ENCODE results near the gene SLC6A8. TPM values are rescaled to one million over a fixed set of nuclear protein-coding genes. Genes with fewer than 3 reads are reported as not detected.

The SLC6A8 gene
- total RNA-seq, 1 donor from 2014 or later: 125 TPM

DNA sequence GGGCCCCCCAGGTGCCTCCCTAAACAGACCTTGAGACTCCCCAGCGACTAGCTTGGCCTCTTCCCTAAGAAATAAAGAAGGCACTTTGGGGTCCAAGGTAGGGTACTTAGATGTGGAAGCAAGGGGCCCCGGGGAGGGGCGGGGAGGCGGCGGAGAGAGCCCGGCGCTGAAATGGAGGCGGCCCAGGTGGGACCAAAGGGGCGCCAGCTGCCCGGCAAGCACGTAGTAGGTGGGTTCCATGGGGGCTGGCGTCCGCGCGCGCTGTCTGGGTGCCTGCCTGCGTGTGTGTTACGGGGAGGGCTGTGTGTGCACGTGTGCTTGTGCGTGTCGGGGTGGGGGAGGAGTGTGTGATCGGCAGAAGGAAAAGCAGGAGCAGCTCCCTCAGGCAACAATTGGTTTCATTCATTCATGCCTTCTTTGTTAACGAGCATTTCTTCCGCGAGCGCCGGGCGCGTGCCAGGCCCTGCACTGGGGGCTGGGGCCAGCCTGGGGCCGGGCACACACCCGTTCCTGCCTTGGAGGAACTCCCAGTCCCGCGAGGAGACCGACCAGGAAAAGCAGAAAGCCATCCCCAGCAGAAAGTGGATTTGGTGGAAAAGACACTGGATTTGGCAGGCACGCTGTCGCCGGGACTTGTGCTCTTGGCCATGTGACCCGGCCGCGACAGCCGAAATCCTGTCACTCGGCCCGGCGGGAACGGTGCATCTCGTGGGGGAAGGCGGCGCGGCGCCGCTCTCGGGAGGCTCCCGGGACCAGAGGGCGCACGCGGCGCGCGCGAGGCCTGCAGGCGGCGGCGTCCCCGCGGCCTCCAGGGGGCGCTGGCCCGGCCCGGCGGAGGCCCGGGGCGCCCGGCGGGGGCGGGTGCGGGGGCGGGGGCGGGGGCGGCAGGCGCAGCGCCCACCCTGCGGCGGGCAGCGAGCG lies 44.0 kb upstream of the SLC6A8 start:
- no peak for DNase-seq (ENCODE audit: low read depth, low spot score)
- no peak overlapping the region for H3K4me3 Mint-ChIP-seq
- H3K27ac Mint-ChIP-seq (ENCODE audit: unreplicated experiment): no peak overlapping the region
- H3K27me3 Mint-ChIP-seq (ENCODE audit: low read depth): peaks cover 57% of the 10 kb centered on the region
- no peaks in the 10 kb centered on the region for H3K36me3 Mint-ChIP-seq (ENCODE audit: low read depth)
- no peaks in the 10 kb centered on the region for H3K9me3 Mint-ChIP-seq
- TF ChIP-seq, protein P1, sequence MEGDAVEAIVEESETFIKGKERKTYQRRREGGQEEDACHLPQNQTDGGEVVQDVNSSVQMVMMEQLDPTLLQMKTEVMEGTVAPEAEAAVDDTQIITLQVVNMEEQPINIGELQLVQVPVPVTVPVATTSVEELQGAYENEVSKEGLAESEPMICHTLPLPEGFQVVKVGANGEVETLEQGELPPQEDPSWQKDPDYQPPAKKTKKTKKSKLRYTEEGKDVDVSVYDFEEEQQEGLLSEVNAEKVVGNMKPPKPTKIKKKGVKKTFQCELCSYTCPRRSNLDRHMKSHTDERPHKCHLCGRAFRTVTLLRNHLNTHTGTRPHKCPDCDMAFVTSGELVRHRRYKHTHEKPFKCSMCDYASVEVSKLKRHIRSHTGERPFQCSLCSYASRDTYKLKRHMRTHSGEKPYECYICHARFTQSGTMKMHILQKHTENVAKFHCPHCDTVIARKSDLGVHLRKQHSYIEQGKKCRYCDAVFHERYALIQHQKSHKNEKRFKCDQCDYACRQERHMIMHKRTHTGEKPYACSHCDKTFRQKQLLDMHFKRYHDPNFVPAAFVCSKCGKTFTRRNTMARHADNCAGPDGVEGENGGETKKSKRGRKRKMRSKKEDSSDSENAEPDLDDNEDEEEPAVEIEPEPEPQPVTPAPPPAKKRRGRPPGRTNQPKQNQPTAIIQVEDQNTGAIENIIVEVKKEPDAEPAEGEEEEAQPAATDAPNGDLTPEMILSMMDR (conservative IDR thresholded peaks at IDR 0.05): peak; percentile 43
- peaks cover 5% of the 10 kb centered on the region for H3K4me1 Mint-ChIP-seq

DNA sequence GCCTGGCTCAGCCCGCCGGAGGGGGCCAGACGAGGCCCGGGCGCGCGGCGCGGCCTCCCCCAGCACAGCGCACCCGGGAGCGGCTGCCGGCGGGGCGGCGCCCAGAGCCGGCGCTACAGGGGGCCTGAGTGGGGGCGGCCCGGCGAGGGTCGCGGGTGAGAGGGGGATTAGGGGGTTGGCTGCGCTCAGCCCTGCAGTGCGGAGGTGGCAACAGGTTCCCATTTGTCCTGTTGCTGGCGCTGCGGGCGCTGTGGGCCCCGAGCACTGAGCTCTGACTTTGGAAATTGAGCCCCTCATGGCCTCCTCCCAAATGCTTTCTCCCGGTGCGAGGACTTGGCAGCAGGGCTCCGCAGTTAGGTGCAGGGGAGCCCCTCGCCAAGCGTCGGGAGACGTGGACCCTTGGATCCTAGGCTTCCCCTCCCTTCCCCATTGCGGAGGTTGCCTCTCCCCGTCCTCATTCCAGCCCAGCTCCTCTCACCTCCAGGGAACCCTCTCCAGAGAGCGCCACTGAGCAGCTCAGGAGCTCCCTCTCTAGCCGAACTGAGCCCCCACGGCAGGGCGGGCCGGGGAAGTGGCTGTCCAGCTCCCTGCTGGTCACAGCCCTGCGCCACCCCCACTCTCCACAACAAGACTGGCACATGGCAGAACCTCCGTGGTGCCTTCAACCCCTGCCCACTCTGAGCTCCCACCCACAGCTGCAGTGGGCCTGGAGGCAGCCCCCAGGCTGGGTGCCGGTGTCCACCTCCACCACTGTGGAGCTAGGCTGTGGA lies 43.2 kb upstream of the SLC6A8 start:
- no peak for DNase-seq (ENCODE audit: low read depth, low spot score)
- H3K9me3 Mint-ChIP-seq: no peaks in the 10 kb centered on the region
- TF ChIP-seq, protein P1 (conservative IDR thresholded peaks at IDR 0.05): no peak
- H3K4me3 Mint-ChIP-seq: no peak overlapping the region
- H3K36me3 Mint-ChIP-seq (ENCODE audit: low read depth): no peaks in the 10 kb centered on the region
- H3K27me3 Mint-ChIP-seq (ENCODE audit: low read depth): peaks cover 60% of the 10 kb centered on the region
- peaks cover 5% of the 10 kb centered on the region for H3K4me1 Mint-ChIP-seq
- H3K27ac Mint-ChIP-seq (ENCODE audit: unreplicated experiment): no peak overlapping the region

DNA sequence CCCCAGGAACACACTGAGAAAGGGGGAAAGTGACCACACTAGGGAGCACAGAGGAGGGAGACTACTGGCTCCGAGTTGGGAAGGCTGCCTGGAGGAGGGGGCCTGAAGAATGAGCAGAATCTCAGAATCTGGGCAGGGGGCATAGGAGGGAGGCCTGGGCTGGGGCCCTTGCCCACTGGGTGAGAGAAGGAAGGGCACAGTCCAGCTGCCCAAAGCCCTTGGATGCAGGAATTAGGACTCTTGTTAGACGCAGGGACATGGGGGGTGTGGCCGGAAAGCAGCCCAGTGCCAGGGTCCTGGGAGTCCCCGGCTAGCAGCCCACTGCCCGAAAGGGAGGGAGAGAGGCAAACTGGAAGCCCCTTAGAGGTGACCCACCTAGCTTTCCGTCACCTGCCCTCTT lies 42.6 kb upstream of the SLC6A8 start:
- H3K27ac Mint-ChIP-seq (ENCODE audit: unreplicated experiment): no peak overlapping the region
- H3K27me3 Mint-ChIP-seq (ENCODE audit: low read depth): peaks cover 60% of the 10 kb centered on the region
- TF ChIP-seq, protein P1 (conservative IDR thresholded peaks at IDR 0.05): no peak
- peaks cover 5% of the 10 kb centered on the region for H3K4me1 Mint-ChIP-seq
- DNase-seq (ENCODE audit: low read depth, low spot score): no peak
- H3K4me3 Mint-ChIP-seq: no peak overlapping the region
- no peaks in the 10 kb centered on the region for H3K36me3 Mint-ChIP-seq (ENCODE audit: low read depth)
- H3K9me3 Mint-ChIP-seq: no peaks in the 10 kb centered on the region

DNA sequence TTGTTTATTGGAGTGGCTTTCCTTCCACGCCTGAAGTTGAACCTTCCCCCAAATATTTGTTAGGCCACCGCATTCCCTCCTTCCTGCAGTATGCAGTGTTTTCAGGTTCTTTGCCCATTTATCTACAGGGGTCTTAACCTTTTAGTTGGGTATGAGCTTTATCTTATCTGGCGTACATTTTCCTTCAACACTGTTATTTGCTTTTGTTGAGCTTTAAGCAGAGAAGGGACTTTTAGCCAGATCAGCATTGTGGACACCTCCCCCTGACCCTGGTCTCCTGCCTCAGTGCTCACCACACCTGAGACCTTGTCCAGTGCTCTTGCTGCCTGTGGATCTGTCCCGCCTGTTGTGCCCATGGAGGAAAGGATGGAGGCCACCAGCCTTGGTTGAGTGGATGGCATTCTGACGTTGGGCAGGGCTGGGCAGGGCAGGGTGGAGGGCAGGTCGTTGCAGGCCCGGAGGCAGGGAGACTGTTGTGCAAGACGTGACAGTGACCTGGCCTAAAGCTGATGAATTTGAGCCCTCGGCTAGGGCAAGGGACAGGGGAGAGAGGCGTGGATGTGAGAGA lies 41.7 kb upstream of the SLC6A8 start:
- TF ChIP-seq, protein P1 (conservative IDR thresholded peaks at IDR 0.05): no peak
- DNase-seq (ENCODE audit: low read depth, low spot score): no peak

GRCh38 chrX:153646620-153647373 lies 40.9 kb upstream of the SLC6A8 start, which contains the start of gene DUSP9:
Gene DUSP9 (plus strand): TSS chrX:153647203. CDS start chrX:153647954, 751 bp downstream.
- Mint-ChIP-seq H3K9me3 (no peaks in the 10 kb centered on the region), H3K4me1 (peaks cover 8% of the 10 kb centered on the region), H3K4me3 (no peak within 1 kb of the TSS), H3K27ac (ENCODE audit: unreplicated experiment) (no peak within 1 kb of the TSS), H3K36me3 (ENCODE audit: low read depth) (peaks cover 4% of the 10 kb centered on the region), H3K27me3 (ENCODE audit: low read depth) (peaks cover 49% of the 10 kb centered on the region)
- no peak for DNase-seq (ENCODE audit: low read depth, low spot score)
- TF ChIP-seq, protein P1 (conservative IDR thresholded peaks at IDR 0.05): no peak

More for the DNA sequence above, 41.7 kb upstream of the SLC6A8 start:
- Mint-ChIP-seq H3K27ac (ENCODE audit: unreplicated experiment) (no peak overlapping the region), H3K4me1 (peaks cover 7% of the 10 kb centered on the region), H3K27me3 (ENCODE audit: low read depth) (peaks cover 57% of the 10 kb centered on the region), H3K4me3 (peak overlapping the region; percentile 8), H3K36me3 (ENCODE audit: low read depth) (no peaks in the 10 kb centered on the region), H3K9me3 (no peaks in the 10 kb centered on the region)

Data from neural crest cell (in vitro differentiated cells).